ENCODE data around the gene IL32. TPM values are rescaled to one million over a fixed set of nuclear protein-coding genes. Genes with fewer than 3 reads are reported as not detected.

IL32 gene
- total and polyA plus RNA-seq, 12 donors = 23.4 to 204 (median 47.0) TPM

DNA sequence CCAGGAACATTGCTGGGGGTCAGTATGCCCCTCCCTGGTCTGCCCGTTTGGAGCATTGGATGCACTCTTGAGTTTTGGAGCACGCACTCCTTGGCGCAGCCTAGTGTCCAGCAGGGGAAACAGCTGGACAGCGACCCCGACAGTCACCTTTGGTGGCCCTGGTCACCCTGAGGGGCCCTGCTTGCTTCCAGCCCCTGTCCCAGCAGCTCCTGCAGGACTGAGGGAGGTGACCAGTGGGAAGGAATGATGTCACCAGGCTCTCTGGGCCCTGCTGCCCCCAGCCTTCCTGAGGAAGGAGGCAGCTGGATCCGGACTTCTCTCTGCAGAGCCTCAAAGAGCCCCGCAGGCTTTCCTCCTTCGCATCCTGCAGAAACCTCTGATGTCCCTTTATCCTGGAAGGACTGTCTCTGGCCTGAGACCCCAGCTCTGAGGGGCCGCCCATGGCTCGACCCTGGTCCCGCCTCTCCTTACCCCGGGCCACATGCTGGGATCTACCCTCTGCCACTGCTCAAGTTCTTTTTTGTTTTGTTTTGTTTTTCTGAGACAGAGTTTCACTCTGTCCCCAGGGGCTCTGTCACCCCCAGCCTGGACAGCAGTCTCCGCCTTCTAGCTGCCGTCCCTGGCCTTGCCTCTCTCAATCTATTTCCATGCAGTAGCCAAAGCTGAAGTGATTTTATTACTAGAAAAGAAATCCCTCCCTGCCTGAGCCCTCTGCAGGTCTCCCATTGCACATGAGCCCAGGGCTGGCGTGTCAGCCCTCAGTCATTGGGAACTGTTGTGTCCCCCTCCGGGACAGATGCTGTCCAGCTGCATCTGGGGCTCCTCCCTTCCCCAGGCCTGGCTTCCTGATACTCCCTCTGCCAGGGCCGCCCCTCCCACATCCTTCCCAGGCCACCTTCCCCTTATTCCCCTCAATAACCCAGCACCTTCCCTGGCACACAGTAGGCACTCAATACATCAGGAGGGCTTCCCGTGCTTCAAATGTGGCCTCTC, 22.1 kb downstream of the IL32 start:
- DNase-seq (peak; percentile 60 to 66), ATAC-seq (peak; percentile 77 to 89 (median 82))
- Histone ChIP-seq H3K9me3 (no peaks in the 10 kb centered on the region), H3K27ac (peak overlapping the region; percentile 82 to 96 (median 88)), H3K27me3 (peaks cover 0 to 6% (median 0%) of the 10 kb centered on the region in 7 donors), H3K4me1 (peaks cover 0 to 42% (median 38%) of the 10 kb centered on the region in 9 donors), H3K36me3 (no peaks in the 10 kb centered on the region), H3K4me3 (peak overlapping the region in 9 of 10 donors; percentile 18 to 60 (median 53))
- TF ChIP-seq, protein P1, sequence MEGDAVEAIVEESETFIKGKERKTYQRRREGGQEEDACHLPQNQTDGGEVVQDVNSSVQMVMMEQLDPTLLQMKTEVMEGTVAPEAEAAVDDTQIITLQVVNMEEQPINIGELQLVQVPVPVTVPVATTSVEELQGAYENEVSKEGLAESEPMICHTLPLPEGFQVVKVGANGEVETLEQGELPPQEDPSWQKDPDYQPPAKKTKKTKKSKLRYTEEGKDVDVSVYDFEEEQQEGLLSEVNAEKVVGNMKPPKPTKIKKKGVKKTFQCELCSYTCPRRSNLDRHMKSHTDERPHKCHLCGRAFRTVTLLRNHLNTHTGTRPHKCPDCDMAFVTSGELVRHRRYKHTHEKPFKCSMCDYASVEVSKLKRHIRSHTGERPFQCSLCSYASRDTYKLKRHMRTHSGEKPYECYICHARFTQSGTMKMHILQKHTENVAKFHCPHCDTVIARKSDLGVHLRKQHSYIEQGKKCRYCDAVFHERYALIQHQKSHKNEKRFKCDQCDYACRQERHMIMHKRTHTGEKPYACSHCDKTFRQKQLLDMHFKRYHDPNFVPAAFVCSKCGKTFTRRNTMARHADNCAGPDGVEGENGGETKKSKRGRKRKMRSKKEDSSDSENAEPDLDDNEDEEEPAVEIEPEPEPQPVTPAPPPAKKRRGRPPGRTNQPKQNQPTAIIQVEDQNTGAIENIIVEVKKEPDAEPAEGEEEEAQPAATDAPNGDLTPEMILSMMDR (IDR thresholded peaks at IDR 0.05) = peak in 6 of 9 donors; percentile 2 to 49 (median 40)
- WGBS, 2 donors = 30 to 44% methylated on average over 18 of the region's 18 CpGs
- intact Hi-C loops (cut with DNase I) = loop anchor here in 3 of 10 donors (1.0 to 2.0 kb wide), 3 partner anchors 23 to 29 kb away; partner anchors contain the start of gene IL32 (in 1 of the 3)

DNA sequence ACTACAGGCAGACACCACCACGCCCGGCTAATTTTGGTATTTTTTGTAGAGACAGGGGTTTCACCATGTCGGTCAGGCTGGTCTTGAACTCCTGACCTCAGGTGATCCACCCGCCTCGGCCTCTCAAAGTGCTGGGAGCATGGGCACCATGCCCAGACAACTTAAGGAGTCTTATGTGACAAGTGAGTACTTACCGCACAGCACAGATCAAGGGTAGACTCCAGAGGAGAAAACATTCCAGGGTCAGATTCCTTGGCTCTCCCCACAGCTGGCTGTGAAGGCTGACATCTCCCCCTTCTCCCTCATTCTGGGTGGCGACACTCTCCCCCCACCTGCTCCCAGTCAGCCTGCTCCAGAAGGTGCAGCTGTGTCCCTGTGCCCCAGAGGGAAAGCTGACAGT, 23.0 kb downstream of the IL32 start:
- peaks cover 0 to 10% (median 4%) of the 10 kb centered on the region in 7 donors for H3K27me3 ChIP-seq
- peak overlapping the region in 7 of 10 donors; percentile 86 to 96 (median 91) for H3K27ac ChIP-seq
- peaks cover 0 to 42% (median 38%) of the 10 kb centered on the region in 9 donors for H3K4me1 ChIP-seq
- DNase-seq (no peak), ATAC-seq (no peak)
- no peaks in the 10 kb centered on the region for H3K9me3 ChIP-seq
- H3K4me3 ChIP-seq = no peak overlapping the region
- 55 to 61% methylated on average over 7 of the region's 7 CpGs for WGBS, 2 donors
- H3K36me3 ChIP-seq = no peaks in the 10 kb centered on the region
- TF ChIP-seq, protein P1 (IDR thresholded peaks at IDR 0.05) = no peak
- intact Hi-C loops (cut with DNase I) = no loop called here

- WGBS, 2 donors = 93 to 94% methylated on average over 67 to 71 of the region's 71 CpGs
- intact Hi-C loops (cut with DNase I) = no loop called here
These were observed 23.7 kb downstream of the IL32 start for GRCh38 chr16:3088925-3089716.

More at GRCh38 chr16:3088925-3089716, 23.7 kb downstream of the IL32 start:
- DNase-seq (no peak), ATAC-seq (no peak)
- Histone ChIP-seq H3K4me1 (peaks cover 0 to 42% (median 38%) of the 10 kb centered on the region in 9 donors), H3K27me3 (peaks cover 0 to 10% (median 4%) of the 10 kb centered on the region in 7 donors), H3K27ac (peak overlapping the region in 3 of 10 donors; percentile 87 to 96 (median 93)), H3K9me3 (no peaks in the 10 kb centered on the region), H3K36me3 (no peaks in the 10 kb centered on the region), H3K4me3 (no peak overlapping the region)
- TF ChIP-seq, protein P1 (IDR thresholded peaks at IDR 0.05) = no peak

All from heart right ventricle (tissue), 16 donors.